Thyroid gland (tissue), 4 donors: ENCODE data around the gene MAP3K5. TPM values are rescaled to one million over a fixed set of nuclear protein-coding genes. Genes with fewer than 3 reads are reported as not detected.

ENCODE experiments used
- DNase-seq, 2 donors: peaks; one replicate each; pipeline ENCODE4 v3.0.0-alpha.2; 2019
- H3K27ac ChIP-seq, 3 donors: fragments of 200-600 bp; sonication (generic); 1 replicate in 2 of 3; 2 replicates in 1 of 3; pipeline ENCODE4 v1.5.1; 2016 to 2019; ENCODE audit warnings: mild to moderate bottlenecking in 1 of 3, moderate library complexity in 1 of 3
- H3K27me3 ChIP-seq: fragments of 200-600 bp; sonication (generic); one replicate; pipeline ENCODE4 v1.5.1; 2019
- H3K36me3 ChIP-seq, 2 donors: fragments of 200-600 bp; sonication (generic); one replicate each; pipeline ENCODE4 v1.5.1; 2016 to 2019
- H3K4me1 ChIP-seq, 2 donors: fragments of 200-600 bp; sonication (generic); one replicate each; pipeline ENCODE4 v1.5.1; 2017 to 2019
- H3K4me3 ChIP-seq, 3 donors: fragments of 200-600 bp; sonication (generic); replicated peaks in 1 of 3; 1 replicate in 2 of 3; 2 replicates in 1 of 3; pipeline ENCODE4 v1.5.1; 2016; ENCODE audit warnings: mild to moderate bottlenecking in 1 of 3
- H3K9me3 ChIP-seq: fragments of 200-600 bp; sonication (generic); one replicate; pipeline ENCODE4 v1.5.1; 2017
- CTCF ChIP-seq, 6 experiments: fragments of 200-600 bp in 3 of 6; fragments of 450-650 bp in 3 of 6; sonication (generic) in 3 of 6; IDR thresholded peaks; one replicate each; pipeline ENCODE4 v1.5.1; 2016 to 2019; ENCODE audit warnings: antibody characterized with exemption in 6 of 6, mild to moderate bottlenecking in 2 of 6, inconsistent platforms in 1 of 6, moderate library complexity in 1 of 6
- POLR2A ChIP-seq, 2 donors: fragments of 450-650 bp; IDR thresholded peaks; one replicate each; pipeline ENCODE4 v1.6.1; 2017; ENCODE audit warnings: antibody characterized with exemption in 2 of 2, mild to moderate bottlenecking in 2 of 2, moderate library complexity in 1 of 2
- WGBS, 2 donors: methylation state at CpG; one replicate each; pipeline ENCODE4 v1.1.5; 2017; 5-methylcytosine and 5-hydroxymethylcytosine counted together
- intact Hi-C: fragments of 100-400 bp; cut with DNase I; formaldehyde crosslinking; loops from one replicate; pipeline ENCODE4 v1.15.1; 2023
- total RNA-seq, 4 donors: library from RNA; depleted of rRNA; stranded (reverse); fragments of >200 nt; gene quantifications; one replicate each; pipeline ENCODE4 v1.2.3, GENCODE V29; 2016

MAP3K5 gene
- total RNA-seq, 4 donors from 2014 or later: 28.1 to 68.0 (median 46.5) TPM

- no peaks in the 10 kb centered on the region for H3K4me1 ChIP-seq
- intact Hi-C loops: no loop called here
- no peaks in the 10 kb centered on the region for H3K36me3 ChIP-seq
- no peaks in the 10 kb centered on the region for H3K9me3 ChIP-seq
- DNase-seq: no peak
- H3K4me3 ChIP-seq: no peak overlapping the region
- TF ChIP-seq CTCF (IDR thresholded peaks at IDR 0.05) (no peak), POLR2A (IDR thresholded peaks at IDR 0.05) (no peak)
- no peak overlapping the region for H3K27ac ChIP-seq
- no peaks in the 10 kb centered on the region for H3K27me3 ChIP-seq
- 90 to 93% methylated on average over 2 of the region's 2 CpGs for WGBS, 2 donors
Observed at GRCh38 chr6:136812174-136812573, 19.9 kb upstream of the MAP3K5 start.

- Histone ChIP-seq H3K4me1 (no peaks in the 10 kb centered on the region), H3K9me3 (no peaks in the 10 kb centered on the region), H3K27me3 (no peaks in the 10 kb centered on the region), H3K27ac (no peak overlapping the region), H3K36me3 (no peaks in the 10 kb centered on the region), H3K4me3 (no peak overlapping the region)
- DNase-seq: no peak
- intact Hi-C loops: no loop called here
- no peak for TF ChIP-seq POLR2A (IDR thresholded peaks at IDR 0.05)
- no peak for TF ChIP-seq CTCF (IDR thresholded peaks at IDR 0.05)
Observed at GRCh38 chr6:136811272-136811671, 19.0 kb upstream of the MAP3K5 start.

- WGBS, 2 donors: 91 to 92% methylated on average over 6 to 7 of the region's 7 CpGs
- H3K36me3 ChIP-seq: no peaks in the 10 kb centered on the region
- no peaks in the 10 kb centered on the region for H3K9me3 ChIP-seq
- intact Hi-C loops: no loop called here
- H3K27me3 ChIP-seq: no peaks in the 10 kb centered on the region
- no peak for TF ChIP-seq POLR2A (IDR thresholded peaks at IDR 0.05)
- TF ChIP-seq CTCF (IDR thresholded peaks at IDR 0.05): no peak
- no peak for DNase-seq
- no peak overlapping the region for H3K27ac ChIP-seq
- no peaks in the 10 kb centered on the region for H3K4me1 ChIP-seq
- no peak overlapping the region for H3K4me3 ChIP-seq
Observed at GRCh38 chr6:136809091-136809860, 17.0 kb upstream of the MAP3K5 start.

GRCh38 chr6:136803608-136804007 lies 11.3 kb upstream of the MAP3K5 start:
- intact Hi-C loops: no loop called here
- Histone ChIP-seq H3K36me3 (no peaks in the 10 kb centered on the region), H3K9me3 (no peaks in the 10 kb centered on the region), H3K27me3 (no peaks in the 10 kb centered on the region), H3K27ac (no peak overlapping the region), H3K4me1 (no peaks in the 10 kb centered on the region), H3K4me3 (no peak overlapping the region)
- DNase-seq: no peak
- TF ChIP-seq CTCF (IDR thresholded peaks at IDR 0.05): no peak
- no peak for TF ChIP-seq POLR2A (IDR thresholded peaks at IDR 0.05)
- 86 to 92% methylated on average over 1 of the region's 1 CpG for WGBS, 2 donors

- 95 to 98% methylated on average over 2 of the region's 2 CpGs for WGBS, 2 donors
- H3K4me1 ChIP-seq: no peaks in the 10 kb centered on the region
- no peak overlapping the region for H3K27ac ChIP-seq
- H3K9me3 ChIP-seq: no peaks in the 10 kb centered on the region
- H3K4me3 ChIP-seq: no peak overlapping the region
- DNase-seq: no peak
- H3K36me3 ChIP-seq: no peaks in the 10 kb centered on the region
- TF ChIP-seq CTCF (IDR thresholded peaks at IDR 0.05) (no peak), POLR2A (IDR thresholded peaks at IDR 0.05) (no peak)
- no peaks in the 10 kb centered on the region for H3K27me3 ChIP-seq
- intact Hi-C loops: no loop called here
Observed at GRCh38 chr6:136801581-136801980, 9.3 kb upstream of the MAP3K5 start.
